ENCODE results near the gene MISP3.
A peak's percentile ranks its signal among the peaks of the same experiment; 100 is the strongest.
"Not testable (repeated sequence)": the region's sequence is repeated elsewhere in the genome, so short reads cannot be mapped to it uniquely, and the experiment has no call there.

MISP3 gene

GRCh38 chr19:14030997-14031718 lies 41.4 kb upstream of the MISP3 start (continued):
- no peak for TF ChIP-seq POU6F1 (CRISPR knock-in tag; IDR thresholded peaks at IDR 0.05; ENCODE audit: borderline replicate concordance, low read depth)
- no peak for TF ChIP-seq SNAI2 (CRISPR knock-in tag; IDR thresholded peaks at IDR 0.05)
- no peak for TF ChIP-seq PATZ1 (CRISPR knock-in tag; IDR thresholded peaks at IDR 0.05; ENCODE audit: borderline replicate concordance)
- no peak for TF ChIP-seq ZC3H10 (CRISPR knock-in tag; IDR thresholded peaks at IDR 0.05)
- TF ChIP-seq BACH2 (CRISPR knock-in tag; IDR thresholded peaks at IDR 0.05; ENCODE audit: borderline replicate concordance): no peak

GRCh38 chr19:14031719-14032480 lies 40.7 kb upstream of the MISP3 start, which contains the start of gene IL27RA:
IL27RA (plus strand) TSS chr19:14031762; CDS start chr19:14031873, 111 bp downstream.
- peak; percentile 87 for ATAC-seq
- TF ChIP-seq ZNF8 (CRISPR knock-in tag; IDR thresholded peaks at IDR 0.05) (no peak), OSR1 (CRISPR knock-in tag; IDR thresholded peaks at IDR 0.05) (no peak), ZFP3 (CRISPR knock-in tag; IDR thresholded peaks at IDR 0.05) (no peak), TSHZ2 (CRISPR knock-in tag; IDR thresholded peaks at IDR 0.05) (no peak), ISL1 (CRISPR knock-in tag; IDR thresholded peaks at IDR 0.05) (no peak), ZNF565 (CRISPR knock-in tag; conservative IDR thresholded peaks at IDR 0.05; ENCODE audit: low read depth) (no peak), PPARA (CRISPR knock-in tag; IDR thresholded peaks at IDR 0.05; ENCODE audit: borderline replicate concordance) (no peak), ZFP30 (CRISPR knock-in tag; IDR thresholded peaks at IDR 0.05) (no peak), CREB5 (CRISPR knock-in tag; IDR thresholded peaks at IDR 0.05; ENCODE audit: low read depth) (no peak)

GRCh38 chr19:14033946-14034345 lies 38.6 kb upstream of the MISP3 start:
- TF ChIP-seq ZC3H10 (CRISPR knock-in tag; IDR thresholded peaks at IDR 0.05): no peak
- no peak for TF ChIP-seq POU6F1 (CRISPR knock-in tag; IDR thresholded peaks at IDR 0.05; ENCODE audit: borderline replicate concordance, low read depth)
- TF ChIP-seq ISL1 (CRISPR knock-in tag; IDR thresholded peaks at IDR 0.05): no peak
- no peak for TF ChIP-seq RARB (CRISPR knock-in tag; IDR thresholded peaks at IDR 0.05)
- TF ChIP-seq CSDC2 (CRISPR knock-in tag; IDR thresholded peaks at IDR 0.05): no peak
- no peak for TF ChIP-seq TSHZ2 (CRISPR knock-in tag; IDR thresholded peaks at IDR 0.05)
- TF ChIP-seq CSRNP3 (CRISPR knock-in tag; IDR thresholded peaks at IDR 0.05): no peak
- TF ChIP-seq ESRRG (CRISPR knock-in tag; IDR thresholded peaks at IDR 0.05): no peak
- no peak for TF ChIP-seq CREB5 (CRISPR knock-in tag; IDR thresholded peaks at IDR 0.05; ENCODE audit: low read depth)
- no peak for TF ChIP-seq ZFP30 (CRISPR knock-in tag; IDR thresholded peaks at IDR 0.05)
- no peak for ATAC-seq

- ATAC-seq: not testable (repeated sequence)
Measured at GRCh38 chr19:14035159-14035558, 37.4 kb upstream of the MISP3 start.

Data from SK-N-SH treated with all-trans-retinoic acid at 6 μM for 48 hours (cell line).